DMS 273 (cell line): ENCODE results near the gene RPAP3.

Experiments
- DNase-seq: peaks from one replicate; lab custom pipeline; 2025; ENCODE audit not compliant: unreplicated experiment; lab: John Stamatoyannopoulos, UW

Gene RPAP3

DNA sequence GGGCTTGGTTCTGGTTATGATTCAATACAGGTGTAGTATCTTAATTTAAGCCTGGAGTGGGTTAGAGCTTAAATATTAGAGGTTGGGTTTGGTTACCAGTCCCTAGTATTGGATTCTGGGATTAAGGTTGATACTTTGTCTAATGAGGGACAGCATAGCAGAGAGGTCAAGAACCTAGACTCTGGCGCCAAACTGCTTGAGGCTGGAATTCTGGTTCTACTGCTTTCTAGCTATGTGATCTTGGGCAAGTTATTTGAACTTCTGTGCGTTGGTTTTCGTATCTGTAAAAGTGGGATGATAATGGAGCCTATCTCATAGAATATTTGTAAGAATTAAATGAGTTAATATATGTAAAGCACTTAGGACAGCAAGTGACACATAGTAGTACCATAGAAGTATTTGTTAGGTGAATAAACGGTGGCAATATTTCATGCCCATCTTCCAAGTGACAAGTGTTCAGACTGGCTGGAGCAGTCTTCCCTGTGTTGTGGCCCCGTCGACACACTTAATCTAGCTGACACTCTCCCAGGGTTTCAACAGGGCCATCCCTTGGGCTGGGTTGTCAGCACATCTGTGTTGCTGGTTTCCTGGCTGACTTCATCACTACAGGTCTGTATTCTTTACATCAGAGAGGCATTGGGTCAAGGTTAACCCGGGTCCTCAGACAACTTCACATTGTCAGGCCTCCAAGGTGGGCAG is 16.5 kb upstream of the RPAP3 start:
- no peak for DNase-seq

DNA sequence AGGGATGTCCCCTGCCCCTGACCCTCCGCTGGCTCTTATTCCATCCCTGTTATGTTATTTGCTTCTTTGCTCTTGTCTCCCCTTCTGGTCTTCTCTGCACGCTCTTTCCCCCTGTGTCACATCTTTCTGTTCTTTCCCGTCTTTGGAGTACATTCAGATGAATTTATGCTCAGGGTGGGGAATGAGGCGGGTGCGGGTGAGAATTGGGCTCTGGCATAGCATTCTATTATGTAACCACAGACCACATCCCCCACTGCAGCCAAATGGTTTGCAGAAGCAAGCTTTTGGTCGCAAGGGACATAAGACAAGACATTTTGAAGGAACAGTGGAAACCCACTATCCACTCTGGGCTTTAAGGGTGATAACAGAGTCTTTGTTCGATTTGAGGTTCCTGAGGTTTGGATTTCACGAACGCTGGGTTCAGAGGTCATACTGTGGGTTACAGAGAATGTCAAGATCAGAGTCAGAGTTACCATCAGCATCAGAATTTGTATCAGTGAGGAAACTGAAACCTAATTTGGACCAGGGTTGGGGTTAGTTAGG is 15.7 kb upstream of the RPAP3 start:
- DNase-seq = no peak

DNA sequence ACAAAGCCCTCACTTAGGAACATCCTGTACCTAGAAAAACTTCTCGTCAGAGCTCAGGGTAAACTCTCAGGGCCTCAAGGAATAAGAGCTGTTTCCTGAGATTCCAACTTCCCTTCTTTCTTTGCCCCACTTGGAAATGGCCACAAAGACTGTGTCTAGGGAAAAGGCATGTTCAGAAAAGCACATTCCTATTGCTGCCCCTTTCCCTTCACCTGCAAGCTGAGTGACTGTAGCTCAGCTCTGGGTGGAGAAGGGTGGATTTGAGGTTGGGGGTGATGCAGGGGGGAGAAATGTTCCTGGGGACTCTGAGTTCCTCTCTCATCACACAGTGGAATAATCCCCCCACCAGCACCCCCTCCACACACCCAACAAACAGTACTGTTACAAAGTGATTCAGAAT is 12.7 kb upstream of the RPAP3 start:
- DNase-seq = no peak

DNA sequence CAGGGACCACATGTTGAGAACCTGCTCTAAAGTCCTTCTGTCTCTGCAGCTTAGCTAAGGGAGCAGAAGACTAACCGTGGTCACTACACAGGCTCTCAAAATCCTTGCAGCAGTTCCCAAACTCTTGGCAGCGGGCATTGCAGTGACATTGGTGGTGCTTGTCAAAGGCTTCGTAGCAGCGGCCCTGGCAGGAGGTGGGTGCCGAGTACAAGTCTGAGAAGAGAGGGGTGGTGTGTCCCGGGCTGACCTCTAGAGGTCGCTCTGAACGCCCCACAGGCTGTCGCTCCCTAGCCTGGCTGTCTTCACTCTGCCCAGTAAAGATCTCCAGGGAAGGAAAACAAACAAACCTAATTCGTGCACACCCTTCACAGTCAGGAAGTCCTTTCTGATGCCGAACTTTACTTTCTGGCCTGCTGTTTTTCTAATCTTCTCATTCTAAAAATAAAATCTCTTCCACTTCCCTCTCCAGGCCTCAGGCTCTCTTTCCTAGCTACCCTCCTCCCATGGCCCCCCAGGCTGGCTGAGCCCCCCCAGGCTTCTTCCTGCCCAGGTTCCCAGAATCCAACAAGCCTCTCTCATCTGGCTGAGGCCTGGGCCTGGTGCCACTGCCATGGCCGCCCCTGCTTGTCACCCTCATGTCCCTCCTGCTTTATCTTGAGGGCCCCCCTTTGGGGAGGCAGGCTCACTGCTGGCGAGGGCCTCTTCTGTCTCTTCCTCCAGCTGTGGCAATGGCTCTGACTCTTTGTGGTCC is 11.8 kb upstream of the RPAP3 start:
- DNase-seq = peak; percentile 78

DNA sequence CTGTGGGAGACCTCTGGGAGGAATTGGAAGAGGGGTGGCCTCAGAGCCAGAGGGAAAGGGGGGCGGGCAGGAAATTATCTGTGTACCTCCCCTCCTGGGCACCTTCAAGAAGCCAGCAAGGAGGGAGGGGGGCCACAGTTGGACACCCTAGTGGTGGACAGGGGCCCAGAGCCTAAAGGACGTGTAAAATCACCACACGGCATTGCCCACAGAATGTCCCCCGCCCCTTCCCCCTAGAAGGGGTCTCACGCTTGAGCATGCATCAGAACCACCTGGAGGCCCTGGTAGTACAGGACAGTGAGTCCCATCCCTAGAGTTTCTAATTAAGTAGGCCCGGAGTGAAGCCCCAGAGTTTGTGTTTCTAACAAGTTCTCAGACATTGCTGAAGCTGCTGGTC is 11.2 kb upstream of the RPAP3 start:
- no peak for DNase-seq

DNA sequence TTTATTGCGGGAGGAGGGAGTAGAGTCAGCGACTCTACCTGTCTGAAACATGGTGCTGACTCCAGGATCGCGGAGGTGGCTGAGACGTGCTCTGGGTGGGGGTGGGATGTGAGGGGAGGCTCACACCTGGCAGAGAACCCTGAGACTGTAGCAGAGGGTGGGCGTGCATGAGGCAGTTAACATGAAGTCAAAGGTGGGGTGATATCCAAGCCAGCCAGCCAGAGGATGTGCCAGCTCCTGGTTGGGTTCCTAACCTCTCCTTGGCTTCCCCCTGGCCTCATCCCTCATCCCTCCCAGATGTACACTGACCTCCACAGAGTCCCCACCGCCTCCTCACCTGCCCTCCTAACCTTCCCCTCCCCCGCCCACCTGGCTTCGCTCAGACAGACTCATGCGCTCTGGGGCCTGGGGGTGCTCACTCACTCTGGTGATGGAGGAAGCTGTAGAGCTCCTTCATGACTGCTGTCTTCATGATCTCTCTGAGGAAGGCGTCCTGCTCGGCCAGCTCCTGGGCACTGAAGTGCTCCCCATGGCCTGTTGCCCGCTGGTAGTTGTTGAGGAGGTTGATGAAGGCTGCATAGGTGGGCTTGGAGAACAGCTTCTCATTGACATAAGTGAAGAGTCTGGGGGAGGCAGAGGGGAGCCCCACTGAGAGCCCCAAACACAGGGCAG is 10.2 kb upstream of the RPAP3 start:
- no peak for DNase-seq

DNA sequence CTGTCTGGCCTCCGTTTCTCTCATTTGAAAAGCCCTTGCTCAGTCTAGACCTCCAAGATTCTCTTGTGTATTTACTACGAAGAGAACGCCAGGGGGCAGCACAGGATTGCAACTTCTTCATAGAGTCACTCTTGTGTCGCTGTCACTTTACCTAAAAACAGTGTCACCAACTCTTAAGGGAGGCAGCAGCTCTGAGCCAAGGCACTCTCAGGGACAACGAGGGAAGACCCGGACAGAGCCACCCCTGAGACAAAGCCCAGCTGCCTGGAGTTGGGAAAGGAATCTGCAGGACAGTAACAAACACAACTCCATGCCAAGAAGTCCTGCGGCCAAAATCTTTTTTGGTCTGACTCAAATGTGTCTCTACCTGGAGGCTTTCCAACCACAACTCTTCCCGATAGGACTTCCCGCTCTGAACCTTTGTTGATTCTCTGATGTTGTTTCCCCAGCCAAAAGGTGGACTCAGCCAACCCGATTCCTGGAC is 9.6 kb upstream of the RPAP3 start:
- DNase-seq = peak; percentile 73

DNA sequence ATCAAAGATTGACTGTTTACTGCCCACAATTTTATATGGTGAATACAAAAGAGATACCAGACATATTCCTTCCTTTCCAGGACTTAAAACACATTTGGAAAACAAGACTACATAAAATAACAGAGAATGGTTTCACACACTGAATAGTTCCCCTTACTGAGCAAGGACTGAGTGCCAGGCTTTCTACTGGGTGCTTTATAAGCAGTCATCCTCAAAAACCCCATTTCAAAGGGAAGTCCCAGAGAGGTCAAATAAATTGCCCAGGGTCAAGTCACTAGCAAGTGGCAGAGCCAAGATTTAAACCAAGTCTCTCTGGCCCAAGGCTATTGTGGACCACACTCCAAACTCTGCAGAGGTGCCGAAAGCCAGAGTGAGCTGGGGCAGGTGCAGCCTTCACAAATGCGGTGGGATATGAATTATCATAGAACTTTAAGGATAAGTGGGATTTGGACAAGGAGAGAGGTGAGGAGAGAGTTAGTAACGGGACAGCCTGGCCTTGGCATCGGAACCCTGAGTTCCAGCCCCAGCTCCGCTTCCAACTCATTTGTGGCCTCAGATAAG is 9.1 kb upstream of the RPAP3 start:
- DNase-seq = no peak

DNA sequence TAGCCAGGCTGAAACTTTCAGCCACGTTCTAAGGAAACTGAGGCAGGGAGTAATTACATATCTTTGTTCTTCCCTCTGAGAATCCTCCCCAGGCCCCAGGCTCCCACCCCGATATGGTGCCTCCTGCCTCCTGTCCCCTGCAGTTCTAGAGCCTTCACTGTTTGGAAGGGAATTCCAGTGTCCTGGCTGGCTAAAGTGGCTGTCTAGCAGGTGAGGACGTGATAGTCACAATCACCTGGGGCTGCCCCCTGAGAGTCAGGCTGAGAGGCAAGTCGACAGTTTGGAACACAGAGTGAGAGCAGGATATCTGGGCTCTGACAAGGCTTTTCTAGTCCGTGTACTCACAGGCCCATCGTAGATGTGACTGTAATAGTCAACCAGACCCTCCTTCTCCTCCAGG is 6.3 kb upstream of the RPAP3 start:
- no peak for DNase-seq

DNA sequence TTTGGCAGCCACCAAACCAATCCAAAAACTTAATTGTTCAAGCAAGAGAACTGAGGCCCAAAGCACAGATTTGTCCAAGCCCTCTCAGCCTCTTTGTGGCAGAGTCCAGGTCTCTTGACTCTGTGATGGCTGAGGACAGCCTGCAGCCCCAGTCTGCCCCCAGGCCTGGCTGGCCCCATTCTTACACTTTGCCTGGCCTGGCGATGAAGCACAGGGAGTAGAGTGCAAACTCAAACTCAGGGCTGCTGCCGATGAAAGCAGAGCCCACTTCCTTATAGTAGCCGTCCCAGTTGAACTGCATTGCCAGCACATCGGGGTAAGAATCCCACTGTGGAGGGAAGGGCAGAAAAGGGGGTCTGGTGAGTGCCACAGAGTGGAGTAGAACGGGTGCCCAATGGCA is 5.6 kb upstream of the RPAP3 start:
- DNase-seq = no peak

DNA sequence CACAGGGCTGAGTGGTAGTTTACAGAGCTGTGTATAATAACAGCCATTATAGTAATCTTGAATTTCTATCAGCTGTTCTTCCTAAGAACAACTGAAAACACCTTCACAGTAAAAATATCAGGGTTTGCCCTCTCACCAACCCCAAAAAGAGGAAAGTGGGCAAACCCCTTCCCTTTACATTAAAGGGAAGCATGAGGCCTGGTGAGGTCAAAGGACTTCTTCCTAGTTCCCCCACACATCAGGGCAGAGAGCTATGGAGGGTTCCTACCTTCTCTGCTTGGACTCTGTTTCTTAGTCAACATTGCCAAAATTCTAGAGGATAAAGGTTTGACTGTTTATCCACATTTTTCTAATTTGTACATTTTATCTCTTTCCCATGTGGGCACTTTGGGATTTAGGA is 4.4 kb upstream of the RPAP3 start:
- DNase-seq = no peak

DNA sequence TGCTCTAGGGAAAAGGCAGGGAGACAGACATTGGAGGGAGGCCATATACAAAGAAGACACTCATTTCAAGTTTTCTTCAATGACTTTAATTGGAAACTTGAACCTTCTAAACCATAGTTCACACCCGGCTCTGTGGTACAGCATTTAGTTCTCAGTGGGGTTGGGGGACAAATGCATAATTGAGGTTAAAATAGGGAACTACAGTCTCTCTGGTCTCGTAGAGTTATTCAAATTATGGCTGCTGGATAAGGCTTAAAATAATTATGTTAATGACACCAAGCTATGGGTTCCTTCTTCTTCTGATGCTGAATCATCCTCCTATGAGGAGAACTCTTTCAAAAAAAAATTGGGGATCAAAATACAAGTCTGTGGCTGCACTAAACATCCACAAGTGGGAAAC is 3.8 kb upstream of the RPAP3 start:
- DNase-seq = no peak

DNA sequence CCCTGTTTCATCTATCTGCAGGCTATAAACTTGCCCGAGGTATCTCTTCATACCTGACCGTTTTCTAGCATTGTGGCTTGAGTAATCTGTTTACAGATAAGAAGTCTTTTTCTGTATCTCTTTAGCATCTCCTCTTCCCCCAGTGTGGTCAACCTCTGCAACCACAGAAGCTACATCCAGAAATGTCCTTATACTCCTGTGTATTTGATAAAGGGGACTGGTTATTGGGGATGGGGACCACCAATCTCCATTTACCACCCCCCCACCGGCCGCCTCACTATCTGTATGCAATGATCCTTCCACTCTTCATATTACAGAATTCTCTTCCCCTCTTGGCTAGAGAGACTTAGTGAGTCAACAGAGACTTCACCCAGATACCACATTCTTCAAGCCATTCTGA is 3.4 kb upstream of the RPAP3 start:
- DNase-seq = no peak

DNA sequence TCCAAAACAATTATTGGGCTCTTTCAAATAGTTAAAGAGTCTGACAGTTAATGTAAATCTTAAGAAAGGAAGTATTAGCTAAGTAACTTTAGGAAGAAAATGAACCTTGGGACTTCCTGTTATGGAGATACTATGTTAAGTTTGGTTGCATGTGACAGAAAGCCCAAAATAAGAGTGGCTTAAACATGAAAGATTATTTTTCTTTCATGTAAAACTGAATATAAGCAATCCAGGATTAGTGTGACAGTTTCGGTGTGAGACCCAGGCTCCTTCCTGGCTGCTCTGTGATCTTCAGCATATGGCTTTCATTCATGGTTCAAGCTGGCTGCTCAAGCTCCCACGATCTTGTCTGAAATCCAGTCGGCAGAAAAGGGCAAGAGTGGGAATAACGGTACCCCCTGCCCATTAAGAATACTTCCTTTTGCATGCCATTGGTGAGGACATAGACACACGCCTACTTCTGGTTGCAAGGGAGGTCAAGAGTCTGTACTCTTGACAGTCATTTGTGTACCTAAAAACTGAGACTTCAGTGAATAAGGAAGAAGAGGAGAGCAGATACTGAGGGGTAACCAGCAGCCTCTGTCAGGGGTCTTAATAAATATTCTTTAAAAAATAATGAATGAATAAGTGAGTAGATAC is 2.2 kb upstream of the RPAP3 start:
- DNase-seq = no peak

DNA sequence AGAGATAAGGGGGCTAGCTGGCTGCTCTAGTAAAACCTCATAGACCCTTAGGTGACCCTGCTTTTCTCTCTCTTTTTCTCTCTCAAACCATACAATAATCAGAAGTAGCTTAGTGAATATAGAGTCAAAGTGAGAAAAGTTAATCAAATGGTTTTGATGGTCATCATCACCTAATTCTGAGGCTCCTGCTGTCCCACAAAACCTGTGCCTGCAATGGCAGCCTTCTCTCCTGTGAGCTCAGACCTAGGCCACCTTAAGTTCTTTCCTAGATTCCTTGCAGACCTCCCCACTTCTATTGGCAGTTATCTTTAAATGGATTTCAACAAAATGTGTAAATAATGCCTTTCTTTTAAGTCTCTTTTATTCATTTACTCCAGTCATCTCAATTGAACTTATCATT is 1.5 kb upstream of the RPAP3 start:
- DNase-seq = no peak

DNA sequence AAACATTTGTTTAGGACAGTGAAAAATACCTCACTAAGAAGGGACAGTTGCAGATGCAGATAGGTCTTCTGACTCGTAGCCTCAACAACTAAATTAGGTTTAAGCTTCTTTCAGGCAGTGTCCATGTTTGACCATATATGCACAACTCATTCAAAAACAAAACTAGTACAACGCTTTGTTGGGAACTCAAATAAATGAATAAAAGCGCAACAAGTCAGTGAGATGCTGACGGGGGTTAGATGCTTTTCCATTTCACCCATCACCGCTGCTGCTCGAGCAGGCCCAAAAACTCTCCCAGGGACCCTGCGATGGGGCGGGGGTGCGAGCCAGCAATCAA is 633 bp downstream of the RPAP3 start:
- DNase-seq = no peak

DNA sequence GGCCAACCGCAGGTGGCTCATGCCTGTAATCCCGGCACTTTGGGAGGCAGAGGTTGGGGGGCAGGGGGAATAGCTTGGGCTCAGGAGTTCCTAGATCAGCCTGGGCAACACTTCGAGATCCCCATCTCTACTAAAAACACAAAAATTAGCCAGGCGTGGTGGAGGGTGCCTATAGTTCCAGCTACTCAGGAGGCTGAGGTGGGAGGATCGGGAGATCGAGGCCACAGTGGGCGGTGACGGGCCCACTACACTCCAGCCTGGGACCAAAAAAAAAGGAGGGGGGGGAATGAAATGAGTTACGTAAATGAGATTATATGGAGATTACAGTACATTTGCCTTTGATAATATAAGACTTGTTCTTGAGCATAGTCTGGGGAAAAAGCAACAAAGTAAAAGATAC is 1.1 kb downstream of the RPAP3 start:
- DNase-seq = no peak

DNA sequence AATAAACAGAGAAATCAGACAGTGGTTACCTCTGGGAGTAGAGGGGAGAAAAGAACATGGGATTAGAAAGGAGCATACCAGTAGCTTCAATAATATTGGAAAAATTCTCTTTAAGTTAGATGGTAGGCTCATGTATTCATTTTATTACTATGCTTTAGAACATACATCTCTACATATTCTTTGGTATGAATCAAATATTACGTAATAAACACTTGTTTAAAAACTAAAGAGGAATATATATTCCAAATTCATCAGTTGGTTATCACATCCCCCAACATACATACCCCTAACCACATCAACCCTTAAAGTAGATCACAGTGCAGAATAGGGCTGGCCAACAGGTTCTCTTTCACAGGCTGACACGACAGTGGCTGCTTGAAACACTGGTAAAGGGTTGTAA is 5.6 kb downstream of the RPAP3 start:
- DNase-seq = no peak

DNA sequence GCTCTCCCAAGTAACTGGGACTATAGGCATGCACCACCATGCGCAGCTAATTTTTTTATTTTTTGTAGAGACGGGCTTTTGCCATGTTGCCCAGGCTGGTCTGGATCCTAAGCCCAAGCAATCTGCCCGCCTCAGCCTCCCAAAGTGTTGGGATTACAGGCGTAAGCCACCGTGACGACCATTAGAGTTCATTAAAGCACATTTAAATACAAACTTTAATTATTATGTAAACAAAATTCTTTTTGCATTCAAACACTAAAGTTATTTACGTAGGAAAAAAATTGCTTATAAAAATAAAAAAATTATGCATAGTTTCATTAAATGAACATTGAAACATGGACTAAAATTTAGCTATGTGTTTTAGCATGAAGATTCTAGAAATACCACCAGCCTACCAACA is 7.2 kb downstream of the RPAP3 start:
- DNase-seq = no peak

DNA sequence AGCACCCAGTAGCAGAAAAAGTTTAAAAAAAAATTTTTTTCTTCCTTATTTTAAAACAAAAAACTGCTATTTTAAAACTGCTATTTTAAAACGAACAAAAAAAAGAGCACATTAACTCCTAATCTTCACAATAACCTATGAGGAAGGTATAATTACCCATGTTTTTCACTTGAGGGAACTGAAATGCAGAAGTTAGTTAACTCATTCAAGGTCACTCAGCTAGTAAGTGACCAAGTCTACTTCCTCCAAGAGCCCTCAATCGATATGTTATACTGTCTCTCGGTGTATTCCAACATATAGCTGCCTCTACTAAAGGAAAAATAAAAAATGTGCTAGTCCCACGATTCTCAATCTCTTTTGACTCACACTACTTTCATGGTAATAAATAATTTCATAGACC is 7.8 kb downstream of the RPAP3 start:
- DNase-seq = no peak

DNA sequence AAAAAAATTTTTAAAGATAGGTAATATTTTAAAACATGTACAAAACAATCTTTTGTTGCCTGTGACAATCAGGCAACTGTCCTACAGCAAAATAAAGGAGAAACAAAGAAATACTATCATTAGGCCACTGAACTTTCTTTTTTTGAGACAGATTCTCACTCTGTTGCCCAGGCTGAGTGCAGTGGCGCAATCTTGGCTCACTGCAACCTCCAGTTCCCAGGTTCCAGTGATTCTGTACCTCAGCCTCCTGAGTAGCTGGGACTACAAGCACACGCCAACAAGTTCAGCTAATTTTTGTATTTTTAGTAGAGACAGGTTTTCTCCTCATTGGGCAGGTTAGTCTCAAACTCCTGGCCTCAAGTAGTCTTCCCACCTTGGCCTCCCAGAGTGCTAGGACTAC is 16.6 kb downstream of the RPAP3 start:
- no peak for DNase-seq
